Neural crest cell (in vitro differentiated cells): ENCODE measurements around the gene UMODL1. TPM values are rescaled to one million over a fixed set of nuclear protein-coding genes. Genes with fewer than 3 reads are reported as not detected.

Experiments
- DNase-seq: peaks from one replicate; pipeline ENCODE4 v3.0.0; 2021; ENCODE audit warnings: low read depth, mixed read lengths, low spot score
- H3K27ac Mint-ChIP-seq: one replicate; pipeline ENCODE4 v1.8.0; 2021; ENCODE audit warnings: mild to moderate bottlenecking, mixed read lengths; ENCODE audit not compliant: unreplicated experiment
- H3K27me3 Mint-ChIP-seq: 2 replicates; pipeline ENCODE4 v1.8.0; 2021; ENCODE audit warnings: low read depth, mild to moderate bottlenecking, mixed read lengths
- H3K36me3 Mint-ChIP-seq: 2 replicates; pipeline ENCODE4 v1.8.0; 2021; ENCODE audit warnings: low read depth, mild to moderate bottlenecking, mixed read lengths
- H3K4me1 Mint-ChIP-seq: 2 replicates; pipeline ENCODE4 v1.8.0; 2021; ENCODE audit warnings: mixed read lengths
- H3K4me3 Mint-ChIP-seq: one replicate; pipeline ENCODE4 v1.8.0; 2021; ENCODE audit warnings: mild to moderate bottlenecking, mixed read lengths
- H3K9me3 Mint-ChIP-seq: 2 replicates; pipeline ENCODE4 v1.8.0; 2021; ENCODE audit warnings: mixed read lengths
- CTCF ChIP-seq: fragments of 200-600 bp; sonication (generic); conservative IDR thresholded peaks from 2 replicates; pipeline ENCODE4 v1.5.0; 2021; ENCODE audit warnings: antibody characterized with exemption, mild to moderate bottlenecking
- total RNA-seq: library from RNA; stranded (reverse); gene quantifications from 2 replicates; pipeline ENCODE4 v1.2.1, GENCODE V29; 2021

UMODL1 gene
- total RNA-seq, 1 donor from 2014 or later = not detected

GRCh38 chr21:42146273-42146805, 75.2 kb downstream of the UMODL1 start:
- Mint-ChIP-seq H3K4me1 (peaks cover 10% of the 10 kb centered on the region), H3K27ac (no peak overlapping the region), H3K4me3 (no peak overlapping the region), H3K36me3 (no peaks in the 10 kb centered on the region), H3K9me3 (no peaks in the 10 kb centered on the region), H3K27me3 (no peaks in the 10 kb centered on the region)
- TF ChIP-seq CTCF = no peak
- DNase-seq = no peak

- Mint-ChIP-seq H3K9me3 (no peaks in the 10 kb centered on the region), H3K4me1 (peaks cover 10% of the 10 kb centered on the region), H3K4me3 (no peak overlapping the region), H3K36me3 (no peaks in the 10 kb centered on the region), H3K27me3 (no peaks in the 10 kb centered on the region), H3K27ac (no peak overlapping the region)
- DNase-seq = no peak
- no peak for TF ChIP-seq CTCF
Measured at GRCh38 chr21:42146821-42147220, 75.7 kb downstream of the UMODL1 start.

- H3K4me3 Mint-ChIP-seq = no peak overlapping the region
- TF ChIP-seq CTCF = no peak
- no peak overlapping the region for H3K27ac Mint-ChIP-seq
- DNase-seq = no peak
- H3K27me3 Mint-ChIP-seq = no peaks in the 10 kb centered on the region
- peaks cover 10% of the 10 kb centered on the region for H3K4me1 Mint-ChIP-seq
- H3K36me3 Mint-ChIP-seq = no peaks in the 10 kb centered on the region
- no peaks in the 10 kb centered on the region for H3K9me3 Mint-ChIP-seq
Measured at GRCh38 chr21:42147386-42148020, 76.4 kb downstream of the UMODL1 start.

GRCh38 chr21:42148097-42148496, 77.0 kb downstream of the UMODL1 start:
- Mint-ChIP-seq H3K27ac (no peak overlapping the region), H3K36me3 (no peaks in the 10 kb centered on the region), H3K4me3 (no peak overlapping the region), H3K9me3 (no peaks in the 10 kb centered on the region), H3K4me1 (peaks cover 10% of the 10 kb centered on the region), H3K27me3 (no peaks in the 10 kb centered on the region)
- no peak for DNase-seq
- no peak for TF ChIP-seq CTCF

GRCh38 chr21:42148584-42148983, 77.5 kb downstream of the UMODL1 start:
- Mint-ChIP-seq H3K27ac (no peak overlapping the region), H3K36me3 (no peaks in the 10 kb centered on the region), H3K27me3 (no peaks in the 10 kb centered on the region), H3K4me3 (no peak overlapping the region), H3K9me3 (no peaks in the 10 kb centered on the region), H3K4me1 (peaks cover 10% of the 10 kb centered on the region)
- no peak for DNase-seq
- TF ChIP-seq CTCF = no peak
